ENCODE results near the gene KCNQ5.

The KCNQ5 gene

GRCh38 chr6:72623808-72624207, 1.9 kb downstream of the KCNQ5 start:
- H3K9me3 ChIP-seq (ENCODE audit: low read length), result no peaks in the 10 kb centered on the region
- H3K4me3 ChIP-seq (ENCODE audit: low read length), result no peak overlapping the region
- peaks cover 60% of the 10 kb centered on the region for H3K27me3 ChIP-seq (ENCODE audit: insufficient read depth, low read length)
- peaks cover 28% of the 10 kb centered on the region for H3K4me1 ChIP-seq (ENCODE audit: insufficient read depth, low read length)
- H3K36me3 ChIP-seq (ENCODE audit: insufficient read depth, low read length), result no peaks in the 10 kb centered on the region
- no peak overlapping the region for H2AFZ ChIP-seq (ENCODE audit: low read depth, low read length)

- H3K4me3 ChIP-seq (ENCODE audit: low read length), result no peak overlapping the region
- no peak overlapping the region for H2AFZ ChIP-seq (ENCODE audit: low read depth, low read length)
- no peaks in the 10 kb centered on the region for H3K9me3 ChIP-seq (ENCODE audit: low read length)
- H3K4me1 ChIP-seq (ENCODE audit: insufficient read depth, low read length), result peaks cover 28% of the 10 kb centered on the region
- peaks cover 53% of the 10 kb centered on the region for H3K27me3 ChIP-seq (ENCODE audit: insufficient read depth, low read length)
- H3K36me3 ChIP-seq (ENCODE audit: insufficient read depth, low read length), result no peaks in the 10 kb centered on the region
Measured at GRCh38 chr6:72624557-72625160, 2.8 kb downstream of the KCNQ5 start.

DNA sequence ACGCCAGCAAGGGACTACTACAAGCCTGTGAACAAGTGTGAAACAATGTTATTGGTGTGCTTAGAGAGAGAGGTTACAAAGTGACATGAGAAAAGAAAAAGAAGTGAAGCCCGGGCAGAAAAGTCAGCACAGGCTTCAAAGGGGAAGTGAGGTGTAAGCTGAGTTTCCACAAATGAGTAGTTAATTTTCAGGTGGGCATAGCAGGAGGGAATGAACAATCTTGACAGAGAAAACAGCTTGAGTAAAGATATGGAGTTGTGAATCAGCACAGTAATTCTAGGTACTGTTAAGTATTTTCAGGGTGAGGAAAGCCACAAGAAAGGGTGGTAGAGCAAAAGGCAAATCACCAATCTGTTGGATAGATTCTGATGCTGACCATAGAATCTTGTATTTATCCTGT, 4.3 kb downstream of the KCNQ5 start:
- Histone ChIP-seq H3K27me3 (ENCODE audit: insufficient read depth, low read length) (peaks cover 38% of the 10 kb centered on the region), H3K4me3 (ENCODE audit: low read length) (no peak overlapping the region), H3K4me1 (ENCODE audit: insufficient read depth, low read length) (peaks cover 13% of the 10 kb centered on the region), H3K9me3 (ENCODE audit: low read length) (no peaks in the 10 kb centered on the region), H2AFZ (ENCODE audit: low read depth, low read length) (no peak overlapping the region), H3K36me3 (ENCODE audit: insufficient read depth, low read length) (no peaks in the 10 kb centered on the region)

DNA sequence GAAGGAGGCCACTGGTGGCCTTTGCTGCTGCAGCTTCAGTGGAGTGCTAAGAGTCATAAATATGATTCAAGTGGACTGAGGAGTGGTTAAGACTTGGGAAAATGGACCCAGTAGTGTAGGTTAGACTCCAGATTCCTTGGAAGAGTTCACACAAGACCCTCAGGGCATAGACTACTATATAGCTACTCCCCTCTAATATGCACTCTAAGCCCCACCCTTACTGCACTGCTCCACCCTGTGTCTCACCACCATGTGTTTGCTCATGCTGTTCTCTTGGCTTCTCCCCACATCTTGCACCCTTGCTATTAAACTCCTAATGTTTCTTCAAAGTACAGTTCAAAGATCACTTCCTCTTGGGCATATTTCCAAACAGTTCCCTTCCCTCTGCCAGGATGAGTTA, 5.7 kb downstream of the KCNQ5 start:
- Histone ChIP-seq H3K4me3 (ENCODE audit: low read length) (no peak overlapping the region), H3K9me3 (ENCODE audit: low read length) (no peaks in the 10 kb centered on the region), H2AFZ (ENCODE audit: low read depth, low read length) (no peak overlapping the region), H3K36me3 (ENCODE audit: insufficient read depth, low read length) (no peaks in the 10 kb centered on the region), H3K4me1 (ENCODE audit: insufficient read depth, low read length) (peaks cover 2% of the 10 kb centered on the region), H3K27me3 (ENCODE audit: insufficient read depth, low read length) (peaks cover 25% of the 10 kb centered on the region)

GRCh38 chr6:72631480-72631879, 9.6 kb downstream of the KCNQ5 start:
- Histone ChIP-seq H3K4me3 (ENCODE audit: low read length) (no peak overlapping the region), H3K27me3 (ENCODE audit: insufficient read depth, low read length) (peaks cover 4% of the 10 kb centered on the region)

DNA sequence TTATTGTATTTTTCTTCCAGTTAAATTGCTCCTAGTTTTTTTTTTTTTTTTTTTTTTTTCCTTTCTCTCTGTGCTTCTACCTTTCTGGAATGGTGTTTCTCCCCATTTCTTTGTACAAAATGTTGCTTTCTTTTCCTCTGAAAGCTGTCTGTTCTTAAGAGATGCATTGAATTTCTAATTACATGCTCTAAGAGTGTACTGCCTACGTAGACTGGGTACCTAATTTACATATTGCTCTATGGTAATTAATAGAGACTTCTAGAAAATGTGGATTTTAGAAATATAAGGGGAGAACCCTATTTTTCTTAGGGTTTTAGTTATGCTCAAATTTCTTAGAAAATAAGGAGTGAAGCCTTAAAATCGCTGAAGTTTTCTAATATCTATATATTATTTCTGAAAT, 13.8 kb downstream of the KCNQ5 start:
- no peaks in the 10 kb centered on the region for H3K9me3 ChIP-seq (ENCODE audit: low read length)
- no peak overlapping the region for H2AFZ ChIP-seq (ENCODE audit: low read depth, low read length)
- H3K4me1 ChIP-seq (ENCODE audit: insufficient read depth, low read length), result no peaks in the 10 kb centered on the region
- peaks cover 2% of the 10 kb centered on the region for H3K27me3 ChIP-seq (ENCODE audit: insufficient read depth, low read length)
- H3K36me3 ChIP-seq (ENCODE audit: insufficient read depth, low read length), result no peaks in the 10 kb centered on the region
- no peak overlapping the region for H3K4me3 ChIP-seq (ENCODE audit: low read length)

More at GRCh38 chr6:72631480-72631879, 9.6 kb downstream of the KCNQ5 start:
- no peaks in the 10 kb centered on the region for H3K9me3 ChIP-seq (ENCODE audit: low read length)
- H3K4me1 ChIP-seq (ENCODE audit: insufficient read depth, low read length), result no peaks in the 10 kb centered on the region
- no peaks in the 10 kb centered on the region for H3K36me3 ChIP-seq (ENCODE audit: insufficient read depth, low read length)
- H2AFZ ChIP-seq (ENCODE audit: low read depth, low read length), result no peak overlapping the region

- no peak overlapping the region for H3K4me3 ChIP-seq (ENCODE audit: low read length)
- H2AFZ ChIP-seq (ENCODE audit: low read depth, low read length), result no peak overlapping the region
- H3K9me3 ChIP-seq (ENCODE audit: low read length), result no peaks in the 10 kb centered on the region
- H3K27me3 ChIP-seq (ENCODE audit: insufficient read depth, low read length), result peaks cover 2% of the 10 kb centered on the region
- no peaks in the 10 kb centered on the region for H3K4me1 ChIP-seq (ENCODE audit: insufficient read depth, low read length)
- no peaks in the 10 kb centered on the region for H3K36me3 ChIP-seq (ENCODE audit: insufficient read depth, low read length)
Measured at GRCh38 chr6:72636215-72636614, 14.4 kb downstream of the KCNQ5 start.

- no peak overlapping the region for H3K4me3 ChIP-seq (ENCODE audit: low read length)
- H2AFZ ChIP-seq (ENCODE audit: low read depth, low read length), result no peak overlapping the region
- H3K9me3 ChIP-seq (ENCODE audit: low read length), result no peaks in the 10 kb centered on the region
- H3K4me1 ChIP-seq (ENCODE audit: insufficient read depth, low read length), result no peaks in the 10 kb centered on the region
- peaks cover 2% of the 10 kb centered on the region for H3K27me3 ChIP-seq (ENCODE audit: insufficient read depth, low read length)
- H3K36me3 ChIP-seq (ENCODE audit: insufficient read depth, low read length), result no peaks in the 10 kb centered on the region
Measured at GRCh38 chr6:72636786-72637185, 14.9 kb downstream of the KCNQ5 start.

GRCh38 chr6:72639920-72640614, 18.2 kb downstream of the KCNQ5 start:
- Histone ChIP-seq H3K36me3 (ENCODE audit: insufficient read depth, low read length) (no peaks in the 10 kb centered on the region), H3K4me3 (ENCODE audit: low read length) (no peak overlapping the region), H3K4me1 (ENCODE audit: insufficient read depth, low read length) (no peaks in the 10 kb centered on the region), H2AFZ (ENCODE audit: low read depth, low read length) (no peak overlapping the region), H3K9me3 (ENCODE audit: low read length) (no peaks in the 10 kb centered on the region), H3K27me3 (ENCODE audit: insufficient read depth, low read length) (peaks cover 2% of the 10 kb centered on the region)

DNA sequence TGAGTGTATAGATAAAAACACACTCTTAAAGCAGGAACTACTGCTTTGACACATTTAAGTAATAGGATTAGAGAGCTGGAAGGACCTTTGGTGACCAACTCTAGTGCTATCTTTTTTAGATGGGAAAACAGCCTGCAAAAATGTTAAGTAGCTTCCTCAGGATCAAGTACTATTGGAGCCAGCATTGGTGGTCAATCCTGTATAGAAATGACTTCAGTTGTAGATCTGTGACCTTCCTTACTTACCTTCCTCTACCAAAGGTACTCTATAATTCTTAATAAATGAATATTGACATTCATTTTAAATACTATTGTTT, 18.7 kb downstream of the KCNQ5 start:
- H3K27me3 ChIP-seq (ENCODE audit: insufficient read depth, low read length), result peaks cover 2% of the 10 kb centered on the region
- H3K4me1 ChIP-seq (ENCODE audit: insufficient read depth, low read length), result no peaks in the 10 kb centered on the region
- H3K4me3 ChIP-seq (ENCODE audit: low read length), result no peak overlapping the region
- no peaks in the 10 kb centered on the region for H3K9me3 ChIP-seq (ENCODE audit: low read length)
- H3K36me3 ChIP-seq (ENCODE audit: insufficient read depth, low read length), result no peaks in the 10 kb centered on the region
- H2AFZ ChIP-seq (ENCODE audit: low read depth, low read length), result no peak overlapping the region

- peaks cover 2% of the 10 kb centered on the region for H3K27me3 ChIP-seq (ENCODE audit: insufficient read depth, low read length)
- no peaks in the 10 kb centered on the region for H3K9me3 ChIP-seq (ENCODE audit: low read length)
- no peak overlapping the region for H3K4me3 ChIP-seq (ENCODE audit: low read length)
- no peaks in the 10 kb centered on the region for H3K36me3 ChIP-seq (ENCODE audit: insufficient read depth, low read length)
- H3K4me1 ChIP-seq (ENCODE audit: insufficient read depth, low read length), result no peaks in the 10 kb centered on the region
- H2AFZ ChIP-seq (ENCODE audit: low read depth, low read length), result no peak overlapping the region
Measured at GRCh38 chr6:72642435-72642834, 20.6 kb downstream of the KCNQ5 start.

DNA sequence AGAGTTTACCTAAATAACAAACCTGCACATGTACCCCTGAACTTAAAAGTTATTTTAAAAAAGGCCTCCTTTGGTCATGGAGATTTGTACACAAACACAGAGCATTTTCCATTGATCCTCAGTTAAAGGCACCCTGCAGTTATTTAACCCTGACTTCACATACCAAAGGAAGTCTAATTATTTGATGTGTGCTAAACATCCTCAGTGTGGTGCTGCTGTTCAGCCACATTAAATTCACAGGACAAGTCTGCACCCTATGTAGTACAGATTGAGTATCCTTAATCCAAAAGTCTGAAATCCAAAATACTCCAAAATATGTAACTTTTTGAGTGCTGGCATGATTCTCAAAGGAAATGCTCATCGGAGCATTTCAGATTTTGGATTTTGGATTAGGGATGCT, 21.4 kb downstream of the KCNQ5 start:
- Histone ChIP-seq H3K36me3 (ENCODE audit: insufficient read depth, low read length) (no peaks in the 10 kb centered on the region), H3K4me1 (ENCODE audit: insufficient read depth, low read length) (no peaks in the 10 kb centered on the region)

GRCh38 chr6:72646604-72647485, 25.0 kb downstream of the KCNQ5 start:
- H3K4me3 ChIP-seq (ENCODE audit: low read length), result no peak overlapping the region
- no peak overlapping the region for H2AFZ ChIP-seq (ENCODE audit: low read depth, low read length)
- no peaks in the 10 kb centered on the region for H3K36me3 ChIP-seq (ENCODE audit: insufficient read depth, low read length)
- H3K9me3 ChIP-seq (ENCODE audit: low read length), result no peaks in the 10 kb centered on the region
- H3K4me1 ChIP-seq (ENCODE audit: insufficient read depth, low read length), result no peaks in the 10 kb centered on the region
- no peaks in the 10 kb centered on the region for H3K27me3 ChIP-seq (ENCODE audit: insufficient read depth, low read length)

More for the DNA sequence above, 21.4 kb downstream of the KCNQ5 start:
- H3K9me3 ChIP-seq (ENCODE audit: low read length), result no peaks in the 10 kb centered on the region
- H3K27me3 ChIP-seq (ENCODE audit: insufficient read depth, low read length), result no peaks in the 10 kb centered on the region
- H3K4me3 ChIP-seq (ENCODE audit: low read length), result no peak overlapping the region
- H2AFZ ChIP-seq (ENCODE audit: low read depth, low read length), result no peak overlapping the region

Data from neuron (in vitro differentiated cells).